ENCODE measurements around the gene PEX14. TPM values are rescaled to one million over a fixed set of nuclear protein-coding genes. Genes with fewer than 3 reads are reported as not detected.

Gene PEX14
- polyA plus RNA-seq, 1 donor (not counting 4 experiments of a cell fraction or from before 2014, with no cell fraction given), result 8.4 TPM

DNA sequence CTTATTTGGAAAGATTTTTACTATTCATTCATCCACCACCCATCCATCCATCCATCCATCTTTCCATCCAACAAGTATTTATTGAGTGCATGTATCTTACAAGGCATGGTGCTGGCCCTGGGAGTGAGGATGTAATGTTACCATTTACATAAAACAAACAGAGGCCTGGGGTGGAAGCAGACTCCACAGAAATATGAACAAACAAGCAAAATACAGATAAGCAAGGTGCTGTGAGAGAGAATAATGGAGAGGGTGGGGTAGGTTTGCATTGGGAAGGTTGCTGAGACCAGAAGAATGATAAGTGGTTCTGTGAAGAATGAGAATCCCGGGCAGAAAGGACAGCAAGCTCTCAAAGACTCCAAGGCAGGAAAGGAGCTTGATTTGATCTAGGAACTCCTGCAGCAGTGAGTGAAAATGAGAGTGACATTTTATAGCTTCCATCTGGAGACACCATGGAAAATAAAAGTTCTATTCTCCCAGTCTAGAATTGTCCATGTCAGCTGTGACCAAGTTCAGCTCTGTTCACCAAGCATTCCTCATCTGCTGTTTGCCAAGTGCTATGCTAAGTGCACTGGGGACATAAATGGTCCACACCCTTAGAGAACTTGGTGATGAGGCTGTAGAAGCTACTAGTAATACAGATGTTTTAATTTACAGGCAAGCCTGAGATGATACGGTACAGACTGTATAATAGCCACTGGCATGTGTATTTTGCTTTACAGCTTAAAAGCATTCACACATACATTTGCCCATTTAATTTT lies 75.3 kb downstream of the PEX14 start:
- H4K20me1 ChIP-seq (ENCODE audit: control insufficient read depth, extremely low read depth, insufficient read depth, low read length), result no peaks in the 10 kb centered on the region
- no peak overlapping the region for H3K9ac ChIP-seq (ENCODE audit: control insufficient read depth, extremely low read depth, insufficient read depth, low read length)
- H3K27ac ChIP-seq (ENCODE audit: control insufficient read depth, insufficient read depth, low read length), result no peak overlapping the region
- H3K79me2 ChIP-seq (ENCODE audit: control insufficient read depth, insufficient read depth, low read length), result peaks cover 2% of the 10 kb centered on the region
- H3K4me3 ChIP-seq (ENCODE audit: control insufficient read depth in 2 of 3, extremely low read depth in 1 of 3, insufficient read depth in 2 of 3, low read depth in 1 of 3, low read length in 3 of 3), result no peak overlapping the region
- FAIRE-seq (no peak), DNase-seq (ENCODE audit: low read depth, low spot score) (no peak)
- peaks cover 2 to 4% of the 10 kb centered on the region in 2 experiments for H3K36me3 ChIP-seq (ENCODE audit: control insufficient read depth in 2 of 2, extremely low read depth in 1 of 2, insufficient read depth in 2 of 2, low read length in 2 of 2)
- dilution Hi-C loops (cut with MboI; ENCODE audit: extremely low pct_ligation_motif_present, low sequenced_read_pairs), result no loop called here
- H3K9me3 ChIP-seq (ENCODE audit: control insufficient read depth, low read depth, low read length), result no peaks in the 10 kb centered on the region
- no peaks in the 10 kb centered on the region for H3K9me1 ChIP-seq (ENCODE audit: control insufficient read depth, extremely low read depth, insufficient read depth, low read length)
- H2AFZ ChIP-seq (ENCODE audit: control insufficient read depth, low read length), result no peak overlapping the region
- H3K4me1 ChIP-seq (ENCODE audit: control insufficient read depth, extremely low read depth, insufficient read depth, low read length), result no peaks in the 10 kb centered on the region
- no peaks in the 10 kb centered on the region for H3K27me3 ChIP-seq (ENCODE audit: control insufficient read depth, extremely low read depth, insufficient read depth, low read length)
- H3K4me2 ChIP-seq (ENCODE audit: control insufficient read depth, extremely low read depth, insufficient read depth, low read depth, low read length), result no peak overlapping the region
- TF ChIP-seq, protein P1, sequence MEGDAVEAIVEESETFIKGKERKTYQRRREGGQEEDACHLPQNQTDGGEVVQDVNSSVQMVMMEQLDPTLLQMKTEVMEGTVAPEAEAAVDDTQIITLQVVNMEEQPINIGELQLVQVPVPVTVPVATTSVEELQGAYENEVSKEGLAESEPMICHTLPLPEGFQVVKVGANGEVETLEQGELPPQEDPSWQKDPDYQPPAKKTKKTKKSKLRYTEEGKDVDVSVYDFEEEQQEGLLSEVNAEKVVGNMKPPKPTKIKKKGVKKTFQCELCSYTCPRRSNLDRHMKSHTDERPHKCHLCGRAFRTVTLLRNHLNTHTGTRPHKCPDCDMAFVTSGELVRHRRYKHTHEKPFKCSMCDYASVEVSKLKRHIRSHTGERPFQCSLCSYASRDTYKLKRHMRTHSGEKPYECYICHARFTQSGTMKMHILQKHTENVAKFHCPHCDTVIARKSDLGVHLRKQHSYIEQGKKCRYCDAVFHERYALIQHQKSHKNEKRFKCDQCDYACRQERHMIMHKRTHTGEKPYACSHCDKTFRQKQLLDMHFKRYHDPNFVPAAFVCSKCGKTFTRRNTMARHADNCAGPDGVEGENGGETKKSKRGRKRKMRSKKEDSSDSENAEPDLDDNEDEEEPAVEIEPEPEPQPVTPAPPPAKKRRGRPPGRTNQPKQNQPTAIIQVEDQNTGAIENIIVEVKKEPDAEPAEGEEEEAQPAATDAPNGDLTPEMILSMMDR (optimal IDR thresholded peaks at IDR 0.05 in 1 of 3, IDR thresholded peaks at IDR 0.05 in 1 of 3, conservative IDR thresholded peaks at IDR 0.05 in 1 of 3; ENCODE audit: extremely low read depth in 1 of 3, insufficient read depth in 2 of 3, low read length in 3 of 3), result no peak
- TF ChIP-seq EZH2 (IDR thresholded peaks at IDR 0.05; ENCODE audit: low read length), result no peak

- dilution Hi-C loops (cut with MboI; ENCODE audit: extremely low pct_ligation_motif_present, low sequenced_read_pairs), result no loop called here
- Histone ChIP-seq H3K4me2 (ENCODE audit: control insufficient read depth, extremely low read depth, insufficient read depth, low read depth, low read length) (no peak overlapping the region), H3K4me3 (ENCODE audit: control insufficient read depth in 2 of 3, extremely low read depth in 1 of 3, insufficient read depth in 2 of 3, low read depth in 1 of 3, low read length in 3 of 3) (no peak overlapping the region), H3K4me1 (ENCODE audit: control insufficient read depth, extremely low read depth, insufficient read depth, low read length) (no peaks in the 10 kb centered on the region), H4K20me1 (ENCODE audit: control insufficient read depth, extremely low read depth, insufficient read depth, low read length) (no peaks in the 10 kb centered on the region), H3K9ac (ENCODE audit: control insufficient read depth, extremely low read depth, insufficient read depth, low read length) (no peak overlapping the region), H3K9me1 (ENCODE audit: control insufficient read depth, extremely low read depth, insufficient read depth, low read length) (no peaks in the 10 kb centered on the region), H3K36me3 (ENCODE audit: control insufficient read depth in 2 of 2, extremely low read depth in 1 of 2, insufficient read depth in 2 of 2, low read length in 2 of 2) (peaks cover 0 to 3% of the 10 kb centered on the region in 2 experiments), H2AFZ (ENCODE audit: control insufficient read depth, low read length) (no peak overlapping the region), H3K27me3 (ENCODE audit: control insufficient read depth, extremely low read depth, insufficient read depth, low read length) (no peaks in the 10 kb centered on the region), H3K27ac (ENCODE audit: control insufficient read depth, insufficient read depth, low read length) (no peak overlapping the region), H3K9me3 (ENCODE audit: control insufficient read depth, low read depth, low read length) (no peaks in the 10 kb centered on the region), H3K79me2 (ENCODE audit: control insufficient read depth, insufficient read depth, low read length) (peaks cover 2% of the 10 kb centered on the region)
- TF ChIP-seq EZH2 (IDR thresholded peaks at IDR 0.05; ENCODE audit: low read length), result no peak
- TF ChIP-seq, protein P1 (optimal IDR thresholded peaks at IDR 0.05 in 1 of 3, IDR thresholded peaks at IDR 0.05 in 1 of 3, conservative IDR thresholded peaks at IDR 0.05 in 1 of 3; ENCODE audit: extremely low read depth in 1 of 3, insufficient read depth in 2 of 3, low read length in 3 of 3), result no peak
- DNase-seq (ENCODE audit: low read depth, low spot score) (no peak), FAIRE-seq (no peak)
Observed at GRCh38 chr1:10553118-10553517, 78.4 kb downstream of the PEX14 start.

All from keratinocyte (primary cell).